Epithelial cell of prostate (primary cell): Measurements from ENCODE around the gene ICAM4.

Experiments
- DNase-seq: peaks from one replicate; pipeline ENCODE4 v3.0.0-alpha.2; 2011; ENCODE audit warnings: low read depth, low spot score
- H3K27ac ChIP-seq: fragments of 450-650 bp; 2 replicates; pipeline ENCODE4 v1.5.1; 2017; ENCODE audit warnings: mild to moderate bottlenecking

ICAM4 gene

DNA sequence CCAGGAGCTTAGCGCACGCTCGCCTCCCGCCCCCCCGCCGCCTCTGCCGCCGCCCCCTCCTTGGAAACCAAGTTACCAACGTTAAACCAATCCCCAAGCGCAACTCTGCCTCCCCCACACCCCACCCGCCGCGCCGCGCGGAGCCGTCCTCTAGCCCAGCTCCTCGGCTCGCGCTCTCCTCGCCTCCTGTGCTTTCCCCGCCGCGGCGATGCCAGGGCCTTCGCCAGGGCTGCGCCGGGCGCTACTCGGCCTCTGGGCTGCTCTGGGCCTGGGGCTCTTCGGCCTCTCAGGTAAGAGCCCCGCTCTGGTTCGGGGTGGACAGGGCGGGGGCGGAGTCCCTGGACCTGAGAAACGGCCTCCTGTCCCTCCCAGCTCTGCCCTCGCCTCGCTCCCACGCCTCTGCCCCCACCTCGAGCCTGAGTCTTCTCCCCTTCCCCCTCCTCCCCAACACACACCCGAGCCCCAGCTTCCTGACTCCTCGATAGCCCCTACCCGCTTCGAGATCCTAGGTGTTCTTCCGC lies 3.1 kb downstream of the ICAM4 start, which contains the start of gene ICAM5:
Gene ICAM5, plus strand, starts transcription at position 117 of the 521 bp plus-strand sequence. Its CDS starts 92 bp downstream, at position 209.
- H3K27ac ChIP-seq = no peak within 1 kb of the TSS
- DNase-seq = no peak

DNA sequence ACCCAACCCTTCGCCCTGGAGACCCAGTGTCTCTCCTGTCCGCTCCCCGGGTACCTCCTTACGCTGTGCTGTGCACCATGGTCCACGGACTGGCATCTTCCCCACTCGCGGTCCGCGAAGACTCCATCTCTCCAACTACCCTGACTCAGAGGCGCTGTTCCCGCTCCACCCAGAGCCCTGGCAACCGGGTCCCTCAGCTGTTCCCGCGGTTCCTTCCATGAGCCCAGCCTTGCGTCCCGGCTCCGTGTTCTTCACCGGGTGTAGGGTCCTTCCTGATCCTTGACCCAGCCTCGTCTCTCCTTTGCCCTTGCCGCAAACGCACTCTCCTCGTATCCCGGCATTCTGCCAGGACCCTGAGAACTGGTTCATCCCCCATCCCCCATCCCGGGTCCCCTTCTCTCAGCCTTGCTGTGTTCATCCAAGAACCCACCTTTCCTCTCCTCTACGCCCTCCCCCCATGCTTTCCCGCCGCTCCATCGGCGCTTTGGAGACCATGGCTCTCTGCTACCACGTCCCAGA lies 3.7 kb downstream of the ICAM4 start:
- no peak for DNase-seq

DNA sequence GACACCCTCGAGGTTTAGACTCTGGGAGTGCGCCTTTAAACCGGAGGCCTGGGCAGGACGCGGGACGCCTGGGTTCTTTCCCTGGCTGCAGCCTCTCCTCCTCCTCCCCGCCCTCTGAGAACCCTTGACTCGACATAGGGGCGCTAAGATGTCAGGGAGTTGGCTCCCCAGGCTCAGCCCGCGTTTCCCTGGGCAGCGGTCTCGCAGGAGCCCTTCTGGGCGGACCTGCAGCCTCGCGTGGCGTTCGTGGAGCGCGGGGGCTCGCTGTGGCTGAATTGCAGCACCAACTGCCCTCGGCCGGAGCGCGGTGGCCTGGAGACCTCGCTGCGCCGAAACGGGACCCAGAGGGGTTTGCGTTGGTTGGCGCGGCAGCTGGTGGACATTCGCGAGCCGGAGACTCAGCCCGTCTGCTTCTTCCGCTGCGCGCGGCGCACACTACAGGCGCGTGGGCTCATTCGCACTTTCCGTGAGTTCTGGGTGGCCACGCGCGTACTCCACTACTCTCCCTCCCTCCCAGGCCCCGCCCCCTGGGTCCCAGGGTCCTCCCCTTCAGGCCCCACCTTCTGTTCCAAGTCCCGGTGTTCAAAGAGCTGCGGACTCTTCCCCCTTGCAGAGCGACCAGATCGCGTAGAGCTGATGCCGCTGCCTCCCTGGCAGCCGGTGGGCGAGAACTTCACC lies 4.3 kb downstream of the ICAM4 start:
- H3K27ac ChIP-seq = no peak overlapping the region
- no peak for DNase-seq

More for the DNA sequence above, 3.7 kb downstream of the ICAM4 start:
- H3K27ac ChIP-seq = no peak overlapping the region

DNA sequence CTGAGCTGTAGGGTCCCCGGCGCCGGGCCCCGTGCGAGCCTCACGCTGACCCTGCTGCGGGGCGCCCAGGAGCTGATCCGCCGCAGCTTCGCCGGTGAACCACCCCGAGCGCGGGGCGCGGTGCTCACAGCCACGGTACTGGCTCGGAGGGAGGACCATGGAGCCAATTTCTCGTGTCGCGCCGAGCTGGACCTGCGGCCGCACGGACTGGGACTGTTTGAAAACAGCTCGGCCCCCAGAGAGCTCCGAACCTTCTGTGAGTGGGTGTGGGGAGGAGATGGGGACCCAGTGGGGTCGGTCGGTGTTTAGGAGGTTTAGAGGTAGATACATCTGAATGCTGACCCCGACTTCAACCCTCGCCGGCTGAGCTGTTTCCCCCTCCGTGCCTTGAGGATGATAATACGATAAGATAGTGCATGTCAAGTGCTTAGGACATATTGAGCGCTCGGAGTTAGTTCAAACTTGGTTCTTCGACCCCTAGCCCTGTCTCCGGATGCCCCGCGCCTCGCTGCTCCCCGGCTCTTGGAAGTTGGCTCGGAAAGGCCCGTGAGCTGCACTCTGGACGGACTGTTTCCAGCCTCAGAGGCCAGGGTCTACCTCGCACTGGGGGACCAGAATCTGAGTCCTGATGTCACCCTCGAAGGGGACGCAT lies 4.9 kb downstream of the ICAM4 start:
- no peak for DNase-seq
- no peak overlapping the region for H3K27ac ChIP-seq

DNA sequence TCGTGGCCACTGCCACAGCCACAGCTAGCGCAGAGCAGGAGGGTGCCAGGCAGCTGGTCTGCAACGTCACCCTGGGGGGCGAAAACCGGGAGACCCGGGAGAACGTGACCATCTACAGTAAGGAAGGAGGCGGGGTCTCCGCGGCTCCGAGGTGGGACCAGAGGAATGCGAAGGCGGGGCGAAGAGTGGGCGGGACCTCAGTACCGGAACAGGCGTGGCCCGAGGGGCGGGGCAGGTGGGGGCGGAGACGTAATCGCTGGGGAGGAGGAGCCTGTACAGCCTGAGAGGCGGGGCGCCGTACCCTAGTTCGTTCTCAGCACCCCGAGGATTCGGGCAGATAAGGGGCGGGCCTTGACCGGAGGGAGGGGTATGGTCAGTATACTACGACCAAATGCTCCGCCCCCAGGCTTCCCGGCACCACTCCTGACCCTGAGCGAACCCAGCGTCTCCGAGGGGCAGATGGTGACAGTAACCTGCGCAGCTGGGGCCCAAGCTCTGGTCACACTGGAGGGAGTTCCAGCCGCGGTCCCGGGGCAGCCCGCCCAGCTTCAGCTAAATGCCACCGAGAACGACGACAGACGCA lies 5.5 kb downstream of the ICAM4 start:
- DNase-seq = no peak
- no peak overlapping the region for H3K27ac ChIP-seq

DNA sequence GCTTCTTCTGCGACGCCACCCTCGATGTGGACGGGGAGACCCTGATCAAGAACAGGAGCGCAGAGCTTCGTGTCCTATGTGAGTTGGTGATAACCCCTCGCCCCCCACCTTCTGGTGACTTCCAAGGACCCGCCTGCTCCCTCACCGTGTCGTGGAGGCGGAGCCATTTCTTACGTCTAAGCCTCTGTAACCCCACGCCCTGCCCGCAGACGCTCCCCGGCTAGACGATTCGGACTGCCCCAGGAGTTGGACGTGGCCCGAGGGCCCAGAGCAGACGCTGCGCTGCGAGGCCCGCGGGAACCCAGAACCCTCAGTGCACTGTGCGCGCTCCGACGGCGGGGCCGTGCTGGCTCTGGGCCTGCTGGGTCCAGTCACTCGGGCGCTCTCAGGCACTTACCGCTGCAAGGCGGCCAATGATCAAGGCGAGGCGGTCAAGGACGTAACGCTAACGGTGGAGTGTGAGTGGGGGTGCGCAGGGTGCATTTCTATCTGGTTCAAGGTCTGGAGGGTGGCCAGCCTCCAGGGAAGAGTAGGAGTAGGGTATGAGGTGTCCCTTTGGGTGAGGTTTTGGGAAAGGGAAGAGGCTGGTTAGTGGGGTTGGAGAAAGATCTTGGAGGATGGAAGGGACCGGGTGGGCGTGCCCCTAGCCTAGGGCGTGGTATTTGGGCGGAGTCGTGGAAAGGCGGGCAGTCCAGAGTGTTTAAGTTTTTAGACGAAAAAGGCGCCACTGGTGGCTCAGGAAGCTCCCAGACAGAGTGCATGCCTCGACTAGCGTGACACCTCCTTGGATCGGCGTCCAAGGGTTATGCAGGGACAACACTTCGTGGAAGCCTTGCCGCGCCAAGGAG lies 6.3 kb downstream of the ICAM4 start:
- no peak for DNase-seq
- H3K27ac ChIP-seq = no peak overlapping the region

DNA sequence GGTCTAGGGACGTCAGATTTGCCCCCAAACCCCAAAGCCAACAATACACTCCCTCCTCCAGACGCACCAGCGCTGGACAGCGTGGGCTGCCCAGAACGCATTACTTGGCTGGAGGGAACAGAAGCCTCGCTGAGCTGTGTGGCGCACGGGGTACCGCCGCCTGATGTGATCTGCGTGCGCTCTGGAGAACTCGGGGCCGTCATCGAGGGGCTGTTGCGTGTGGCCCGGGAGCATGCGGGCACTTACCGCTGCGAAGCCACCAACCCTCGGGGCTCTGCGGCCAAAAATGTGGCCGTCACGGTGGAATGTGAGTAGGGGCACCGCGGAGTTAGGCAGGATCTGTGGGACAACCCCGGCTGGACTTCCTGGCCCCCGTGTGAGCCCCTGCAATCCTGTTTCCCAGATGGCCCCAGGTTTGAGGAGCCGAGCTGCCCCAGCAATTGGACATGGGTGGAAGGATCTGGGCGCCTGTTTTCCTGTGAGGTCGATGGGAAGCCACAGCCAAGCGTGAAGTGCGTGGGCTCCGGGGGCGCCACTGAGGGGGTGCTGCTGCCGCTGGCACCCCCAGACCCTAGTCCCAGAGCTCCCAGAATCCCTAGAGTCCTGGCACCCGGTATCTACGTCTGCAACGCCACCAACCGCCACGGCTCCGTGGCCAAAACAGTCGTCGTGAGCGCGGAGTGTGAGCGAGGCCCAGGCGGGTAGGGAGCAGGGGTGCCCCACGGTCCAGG lies 7.0 kb downstream of the ICAM4 start:
- H3K27ac ChIP-seq = no peak overlapping the region
- DNase-seq = no peak

DNA sequence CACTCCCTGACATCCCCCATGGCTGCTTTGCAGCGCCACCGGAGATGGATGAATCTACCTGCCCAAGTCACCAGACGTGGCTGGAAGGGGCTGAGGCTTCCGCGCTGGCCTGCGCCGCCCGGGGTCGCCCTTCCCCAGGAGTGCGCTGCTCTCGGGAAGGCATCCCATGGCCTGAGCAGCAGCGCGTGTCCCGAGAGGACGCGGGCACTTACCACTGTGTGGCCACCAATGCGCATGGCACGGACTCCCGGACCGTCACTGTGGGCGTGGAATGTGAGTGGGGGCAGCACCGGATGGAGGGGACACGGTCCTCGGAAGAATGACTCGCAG lies 7.6 kb downstream of the ICAM4 start:
- DNase-seq = no peak

DNA sequence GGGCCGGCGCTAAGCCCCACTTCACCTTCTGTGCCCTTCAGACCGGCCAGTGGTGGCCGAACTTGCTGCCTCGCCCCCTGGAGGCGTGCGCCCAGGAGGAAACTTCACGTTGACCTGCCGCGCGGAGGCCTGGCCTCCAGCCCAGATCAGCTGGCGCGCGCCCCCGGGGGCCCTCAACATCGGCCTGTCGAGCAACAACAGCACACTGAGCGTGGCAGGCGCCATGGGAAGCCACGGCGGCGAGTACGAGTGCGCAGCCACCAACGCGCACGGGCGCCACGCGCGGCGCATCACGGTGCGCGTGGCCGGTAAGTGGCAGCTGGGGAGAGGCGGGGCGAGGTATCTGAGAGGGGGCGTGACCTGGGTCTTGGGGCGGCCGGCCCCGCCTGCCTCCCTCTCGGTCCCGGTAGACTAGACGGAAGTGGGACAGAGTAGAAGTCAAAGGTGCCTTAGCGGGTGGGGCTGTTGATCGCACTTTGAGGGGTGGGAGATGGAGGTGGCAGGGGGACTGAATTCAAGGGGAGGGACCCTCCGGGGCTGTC lies 8.6 kb downstream of the ICAM4 start:
- no peak overlapping the region for H3K27ac ChIP-seq
- DNase-seq = no peak

More for the DNA sequence above, 7.6 kb downstream of the ICAM4 start:
- H3K27ac ChIP-seq = no peak overlapping the region

DNA sequence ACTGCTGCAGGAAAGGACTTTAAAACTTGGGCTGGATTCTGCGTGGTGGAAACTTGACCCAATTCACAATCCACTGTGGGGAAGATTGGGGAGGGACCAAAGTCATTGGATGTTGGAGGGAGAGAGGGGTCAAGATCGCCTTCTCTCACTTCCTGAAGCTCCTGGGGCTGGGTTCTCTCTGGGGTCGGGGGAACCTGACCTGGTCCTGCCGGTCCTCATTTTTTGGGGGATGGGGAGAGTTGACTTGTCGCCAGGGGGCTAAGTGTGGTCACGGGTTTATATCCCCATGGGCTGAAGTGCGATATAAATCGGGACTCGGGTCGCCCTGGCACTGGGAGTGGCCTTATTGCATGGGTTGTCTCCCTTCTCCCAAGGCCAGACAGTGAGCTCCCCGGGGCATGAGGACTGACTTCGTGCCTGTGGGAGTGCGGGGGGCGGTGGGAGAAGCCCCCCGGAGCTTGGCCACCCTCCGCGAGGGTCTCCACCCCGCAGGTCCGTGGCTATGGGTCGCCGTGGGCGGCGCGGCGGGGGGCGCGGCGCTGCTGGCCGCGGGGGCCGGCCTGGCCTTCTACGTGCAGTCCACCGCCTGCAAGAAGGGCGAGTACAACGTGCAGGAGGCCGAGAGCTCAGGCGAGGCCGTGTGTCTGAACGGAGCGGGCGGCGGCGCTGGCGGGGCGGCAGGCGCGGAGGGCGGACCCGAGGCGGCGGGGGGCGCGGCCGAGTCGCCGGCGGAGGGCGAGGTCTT lies 9.3 kb downstream of the ICAM4 start:
- no peak for DNase-seq
- H3K27ac ChIP-seq = no peak overlapping the region

DNA sequence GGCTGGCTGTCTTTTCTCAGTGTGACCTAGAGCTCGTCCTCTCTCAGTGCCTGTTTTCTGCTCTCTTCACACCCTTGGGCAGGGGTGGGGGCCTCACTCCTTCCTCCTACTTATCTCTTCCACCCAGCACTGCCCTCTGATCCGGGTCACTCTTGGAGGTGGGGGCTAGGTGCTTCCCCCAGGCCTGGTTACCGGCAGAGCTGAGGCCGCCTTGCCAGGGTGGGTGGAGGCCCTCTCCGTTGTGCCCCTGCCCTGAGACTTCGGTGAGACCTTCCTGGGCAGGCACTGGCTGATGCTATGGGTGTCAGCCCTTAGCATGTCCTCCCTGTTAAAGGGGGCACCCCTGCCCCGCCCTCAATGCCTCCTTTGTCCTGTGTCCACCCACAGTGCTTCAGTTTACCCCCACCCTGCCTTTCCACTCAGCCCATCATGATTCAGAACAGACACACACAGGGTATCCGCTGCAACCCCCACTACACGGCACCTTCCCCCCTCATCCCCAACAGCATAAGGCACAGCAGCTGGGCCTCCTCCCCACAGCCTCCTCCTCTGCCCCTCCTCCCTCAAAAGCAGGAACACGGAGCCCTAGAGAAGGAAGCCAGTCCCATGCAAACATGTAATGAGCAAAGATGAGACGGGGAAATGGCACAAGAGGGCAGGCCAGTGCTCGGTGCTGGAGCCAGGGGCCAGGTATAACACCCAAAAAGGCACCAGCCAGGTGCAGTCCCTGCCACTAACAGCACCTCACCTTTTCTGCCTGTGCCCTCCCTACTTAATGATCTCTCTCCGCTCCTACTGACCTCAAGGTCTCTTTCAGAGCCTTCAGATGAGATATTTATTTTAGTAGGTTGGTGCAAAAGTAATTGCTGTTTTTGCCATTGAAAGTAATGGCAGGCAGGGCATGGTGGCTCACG lies 13.0 kb downstream of the ICAM4 start:
- DNase-seq = no peak
- H3K27ac ChIP-seq = no peak overlapping the region

DNA sequence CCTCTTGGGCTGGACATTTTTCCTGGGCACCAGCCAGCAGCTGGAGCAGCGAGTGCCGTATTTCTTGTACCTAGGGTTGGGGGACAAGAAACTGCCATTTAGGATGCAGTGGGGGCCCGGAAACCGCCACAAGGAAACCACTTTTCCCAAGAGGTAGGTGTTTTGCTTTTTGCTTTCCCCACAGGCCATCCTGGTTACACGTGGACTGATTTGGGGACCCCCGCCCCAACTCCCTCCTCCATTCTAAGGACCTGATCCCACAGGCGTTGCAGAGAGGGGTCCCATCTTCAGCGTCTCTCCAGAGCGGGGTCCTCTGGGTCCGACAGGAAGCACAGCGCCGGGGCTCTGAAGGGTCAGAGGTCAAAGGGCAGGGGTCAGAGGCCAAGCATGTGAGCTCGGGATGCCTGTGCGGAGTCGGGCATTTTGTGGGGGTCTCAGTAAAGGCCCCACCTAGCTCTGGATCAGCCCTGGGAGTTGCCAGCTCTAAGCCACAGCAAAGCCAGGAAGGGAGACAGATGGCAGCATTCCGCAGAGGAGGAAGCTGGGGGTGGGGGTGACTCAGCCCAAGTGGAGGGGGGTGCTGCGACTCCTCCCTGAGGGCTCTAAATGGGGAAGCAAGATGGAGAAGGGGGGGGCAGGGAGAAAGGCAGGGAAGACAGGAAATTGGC lies 18.5 kb downstream of the ICAM4 start:
- DNase-seq = no peak
- no peak overlapping the region for H3K27ac ChIP-seq

DNA sequence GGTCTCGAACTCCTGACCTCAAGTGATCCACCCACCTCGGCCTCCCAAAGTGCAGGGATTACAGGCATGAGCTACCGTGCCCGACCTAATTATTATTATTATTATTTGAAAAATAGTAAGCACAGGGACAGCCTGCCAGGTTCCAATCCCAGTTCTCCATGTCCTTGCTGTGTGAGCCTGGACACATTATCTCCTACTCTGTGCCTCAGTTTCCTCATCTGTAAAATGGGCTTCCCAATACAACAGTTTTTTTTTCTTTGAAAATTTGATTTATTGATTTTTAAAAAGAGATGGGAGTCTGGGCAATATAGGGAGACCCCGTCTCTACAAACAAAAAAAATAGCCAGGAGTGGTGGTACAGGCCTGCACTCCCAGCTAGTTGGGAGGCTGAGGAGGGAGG lies 19.6 kb downstream of the ICAM4 start:
- H3K27ac ChIP-seq = no peak overlapping the region
- no peak for DNase-seq

DNA sequence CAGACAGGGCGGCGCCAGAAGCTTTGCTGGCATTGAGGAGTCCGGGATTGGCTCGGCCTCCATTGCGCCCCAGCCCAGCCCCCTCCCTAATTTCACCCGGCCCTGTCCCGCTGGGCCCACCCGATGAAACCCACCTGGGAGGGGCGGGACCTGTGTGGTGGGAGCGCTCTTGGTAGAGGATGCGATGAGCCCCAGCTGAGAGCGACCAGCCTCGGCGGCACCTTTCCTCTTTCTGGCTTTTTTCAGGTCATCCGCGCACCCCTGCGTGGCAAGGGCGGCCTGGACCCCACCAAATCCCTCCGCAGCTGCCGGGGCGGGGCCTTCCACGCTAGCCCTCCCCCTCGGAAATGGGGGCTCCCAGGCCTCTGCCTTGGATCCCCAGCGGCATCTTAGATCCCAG lies 22.7 kb downstream of the ICAM4 start, which contains the start of gene ZGLP1:
Gene ZGLP1, minus strand, starts transcription at position 393 of the 400 bp plus-strand sequence.
- DNase-seq = no peak
- no peak within 1 kb of the TSS for H3K27ac ChIP-seq

DNA sequence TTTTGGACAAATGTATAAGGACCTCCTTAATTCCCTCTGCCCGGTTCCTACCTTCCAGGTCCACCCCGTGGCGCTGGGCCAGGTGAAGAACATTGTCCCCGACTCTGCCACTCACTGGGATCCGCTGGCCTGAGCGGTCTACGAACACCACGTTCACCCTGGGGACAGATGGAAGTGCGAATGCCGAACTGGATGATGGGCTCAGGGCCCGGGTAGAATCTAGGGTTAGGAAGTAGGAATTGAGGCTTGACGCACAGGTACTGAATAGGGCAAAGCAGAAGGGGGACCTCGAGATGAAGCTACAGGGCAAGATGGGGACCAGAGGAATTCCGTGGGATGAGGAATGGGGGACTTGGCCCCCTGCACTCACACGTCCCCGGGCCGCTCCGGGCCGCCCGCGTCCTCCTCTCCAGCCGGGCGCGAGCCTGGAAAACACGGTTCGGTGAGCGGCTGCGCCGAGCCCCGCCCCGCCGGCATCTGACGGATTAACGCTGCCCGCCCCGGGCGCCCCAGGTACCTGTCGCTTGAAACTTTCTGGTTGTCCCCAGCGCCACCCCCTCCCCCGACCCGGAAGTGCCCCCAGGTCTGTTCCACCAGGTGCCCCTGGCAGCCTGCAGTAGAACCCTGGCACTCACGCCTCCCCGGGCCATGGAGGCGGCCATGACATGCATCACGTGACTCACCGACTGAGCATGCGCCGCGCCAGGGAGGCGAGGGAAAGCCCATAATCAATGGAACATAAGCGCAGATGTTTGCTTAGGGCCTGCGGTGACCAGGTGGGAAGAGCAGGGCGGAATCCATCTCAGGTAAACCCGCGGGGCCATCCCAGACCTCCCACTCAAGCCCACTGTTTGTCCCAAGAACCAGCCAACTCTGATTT lies 28.8 kb downstream of the ICAM4 start, which contains the start of gene FDX2:
Gene FDX2, minus strand, starts transcription at position 681 of the 880 bp plus-strand sequence. Its CDS starts 19 bp downstream, at position 662.
- H3K27ac ChIP-seq = peak within 1 kb of the TSS; percentile 28
- DNase-seq = no peak
